GM18861 (cell line): ENCODE data around the gene PSME3.
"Not testable (repeated sequence)": the region's sequence is repeated elsewhere in the genome, so short reads cannot be mapped to it uniquely, and the experiment has no call there.

Experiments
- ATAC-seq: cut with Tn5 transposase; IDR thresholded peaks from one replicate; pipeline ENCODE4 v1.9.1; 2021; ENCODE audit not compliant: unreplicated experiment

The PSME3 gene

DNA sequence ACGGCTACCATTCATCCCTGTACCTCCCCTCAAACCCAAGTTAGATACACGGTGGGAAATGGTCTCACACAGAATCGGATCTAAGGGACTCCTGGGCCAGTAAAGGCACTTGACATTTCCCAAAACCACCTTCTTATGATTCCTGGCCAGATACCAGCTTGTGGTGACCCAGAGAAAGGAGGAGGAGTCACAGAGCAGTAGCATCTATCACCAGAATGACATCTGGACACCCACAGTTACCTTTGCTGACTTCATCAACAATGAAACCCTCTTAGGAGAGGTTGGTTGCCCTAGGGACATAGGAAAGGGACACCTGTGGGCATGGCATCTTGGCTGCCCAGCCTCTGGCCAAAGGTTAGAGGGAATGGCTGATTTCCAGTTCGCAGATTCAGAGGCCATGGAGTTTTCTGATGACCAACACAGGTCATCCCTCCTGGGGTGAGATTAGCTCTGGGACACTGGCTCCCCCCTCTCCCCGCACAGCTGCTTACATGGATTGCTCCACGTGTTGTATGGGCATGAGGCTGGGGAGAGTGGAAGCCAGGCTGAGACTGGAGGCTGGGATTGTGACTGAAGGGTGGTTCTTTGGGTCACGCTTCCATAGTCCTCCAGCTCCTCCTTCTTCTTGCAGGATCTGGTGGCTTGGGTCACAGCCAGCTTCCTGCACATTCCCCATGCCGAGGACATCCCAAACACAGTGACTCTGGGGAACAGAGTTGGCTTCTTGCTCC, 16.4 kb downstream of the PSME3 start:
- ATAC-seq, result no peak

DNA sequence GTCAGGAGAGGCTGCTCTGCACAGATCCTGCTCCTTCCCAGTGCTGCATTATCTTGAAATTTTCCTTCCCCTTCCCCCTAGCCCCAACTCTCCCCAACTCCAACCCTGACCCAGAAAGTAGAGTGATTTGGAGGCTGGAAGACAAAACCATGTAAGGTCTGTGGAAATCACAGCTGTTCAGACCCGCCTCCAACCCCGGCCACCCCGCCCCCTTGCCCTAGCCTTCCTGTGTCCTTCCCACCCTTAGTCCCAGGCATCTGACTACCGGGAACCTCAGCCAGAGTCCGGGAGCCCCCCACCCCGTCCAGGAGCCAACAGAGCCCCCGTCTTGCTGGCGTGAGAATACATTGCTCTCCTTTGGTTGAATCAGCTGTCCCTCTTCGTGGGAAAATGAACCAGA, 17.8 kb downstream of the PSME3 start, which contains the start of gene AOC3:
Gene AOC3 (plus strand): TSS at position 246 of the 400 bp plus-strand sequence. CDS start 145 bp downstream, at position 391.
- no peak for ATAC-seq

DNA sequence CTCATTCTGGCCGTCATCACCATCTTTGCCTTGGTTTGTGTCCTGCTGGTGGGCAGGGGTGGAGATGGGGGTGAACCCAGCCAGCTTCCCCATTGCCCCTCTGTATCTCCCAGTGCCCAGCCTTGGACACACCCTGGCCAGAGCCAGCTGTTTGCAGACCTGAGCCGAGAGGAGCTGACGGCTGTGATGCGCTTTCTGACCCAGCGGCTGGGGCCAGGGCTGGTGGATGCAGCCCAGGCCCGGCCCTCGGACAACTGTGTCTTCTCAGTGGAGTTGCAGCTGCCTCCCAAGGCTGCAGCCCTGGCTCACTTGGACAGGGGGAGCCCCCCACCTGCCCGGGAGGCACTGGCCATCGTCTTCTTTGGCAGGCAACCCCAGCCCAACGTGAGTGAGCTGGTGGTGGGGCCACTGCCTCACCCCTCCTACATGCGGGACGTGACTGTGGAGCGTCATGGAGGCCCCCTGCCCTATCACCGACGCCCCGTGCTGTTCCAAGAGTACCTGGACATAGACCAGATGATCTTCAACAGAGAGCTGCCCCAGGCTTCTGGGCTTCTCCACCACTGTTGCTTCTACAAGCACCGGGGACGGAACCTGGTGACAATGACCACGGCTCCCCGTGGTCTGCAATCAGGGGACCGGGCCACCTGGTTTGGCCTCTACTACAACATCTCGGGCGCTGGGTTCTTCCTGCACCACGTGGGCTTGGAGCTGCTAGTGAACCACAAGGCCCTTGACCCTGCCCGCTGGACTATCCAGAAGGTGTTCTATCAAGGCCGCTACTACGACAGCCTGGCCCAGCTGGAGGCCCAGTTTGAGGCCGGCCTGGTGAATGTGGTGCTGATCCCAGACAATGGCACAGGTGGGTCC, 18.4 kb downstream of the PSME3 start:
- not testable (repeated sequence) for ATAC-seq

DNA sequence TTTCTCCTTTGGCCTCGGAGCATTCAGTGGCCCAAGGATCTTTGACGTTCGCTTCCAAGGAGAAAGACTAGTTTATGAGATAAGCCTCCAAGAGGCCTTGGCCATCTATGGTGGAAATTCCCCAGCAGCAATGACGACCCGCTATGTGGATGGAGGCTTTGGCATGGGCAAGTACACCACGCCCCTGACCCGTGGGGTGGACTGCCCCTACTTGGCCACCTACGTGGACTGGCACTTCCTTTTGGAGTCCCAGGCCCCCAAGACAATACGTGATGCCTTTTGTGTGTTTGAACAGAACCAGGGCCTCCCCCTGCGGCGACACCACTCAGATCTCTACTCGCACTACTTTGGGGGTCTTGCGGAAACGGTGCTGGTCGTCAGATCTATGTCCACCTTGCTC, 19.2 kb downstream of the PSME3 start:
- ATAC-seq, result no peak

DNA sequence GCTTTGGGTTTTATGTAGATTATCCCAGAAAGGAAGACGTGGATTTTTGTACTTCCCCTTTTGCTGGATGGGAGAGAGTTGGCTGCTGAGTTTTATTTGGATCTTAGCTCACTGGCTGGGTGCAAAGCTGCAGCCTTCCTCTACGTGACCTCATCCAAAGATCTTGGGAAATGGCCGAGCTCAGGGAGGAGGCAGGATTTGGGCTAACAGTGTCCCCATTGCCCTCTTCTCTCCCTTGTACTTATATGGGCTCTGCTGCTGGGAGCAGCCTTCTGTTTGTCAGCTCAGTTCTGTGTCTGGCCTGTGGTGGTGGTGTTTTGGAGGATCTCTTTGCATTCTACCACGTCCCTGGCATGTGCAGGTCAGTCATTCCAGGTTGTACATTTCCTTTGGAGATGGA, 19.8 kb downstream of the PSME3 start:
- no peak for ATAC-seq

DNA sequence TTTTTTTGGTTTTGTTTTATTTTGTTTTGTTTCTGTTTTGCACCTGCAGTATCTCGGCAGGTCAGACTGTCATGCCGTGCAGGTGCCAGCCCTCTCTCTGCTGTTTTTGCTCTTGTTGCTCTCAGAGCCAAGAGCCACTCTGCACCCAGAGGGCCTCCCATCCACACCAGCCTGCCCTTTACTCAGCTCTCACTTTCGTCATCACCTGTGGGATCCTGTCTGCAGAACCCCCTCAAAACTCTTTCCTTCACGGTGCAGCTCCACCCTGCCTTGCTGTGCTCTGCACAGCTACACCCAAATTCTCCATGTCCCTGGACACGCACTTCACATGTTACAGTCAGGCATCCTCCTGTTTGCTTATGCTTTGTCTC, 20.4 kb downstream of the PSME3 start:
- no peak for ATAC-seq

DNA sequence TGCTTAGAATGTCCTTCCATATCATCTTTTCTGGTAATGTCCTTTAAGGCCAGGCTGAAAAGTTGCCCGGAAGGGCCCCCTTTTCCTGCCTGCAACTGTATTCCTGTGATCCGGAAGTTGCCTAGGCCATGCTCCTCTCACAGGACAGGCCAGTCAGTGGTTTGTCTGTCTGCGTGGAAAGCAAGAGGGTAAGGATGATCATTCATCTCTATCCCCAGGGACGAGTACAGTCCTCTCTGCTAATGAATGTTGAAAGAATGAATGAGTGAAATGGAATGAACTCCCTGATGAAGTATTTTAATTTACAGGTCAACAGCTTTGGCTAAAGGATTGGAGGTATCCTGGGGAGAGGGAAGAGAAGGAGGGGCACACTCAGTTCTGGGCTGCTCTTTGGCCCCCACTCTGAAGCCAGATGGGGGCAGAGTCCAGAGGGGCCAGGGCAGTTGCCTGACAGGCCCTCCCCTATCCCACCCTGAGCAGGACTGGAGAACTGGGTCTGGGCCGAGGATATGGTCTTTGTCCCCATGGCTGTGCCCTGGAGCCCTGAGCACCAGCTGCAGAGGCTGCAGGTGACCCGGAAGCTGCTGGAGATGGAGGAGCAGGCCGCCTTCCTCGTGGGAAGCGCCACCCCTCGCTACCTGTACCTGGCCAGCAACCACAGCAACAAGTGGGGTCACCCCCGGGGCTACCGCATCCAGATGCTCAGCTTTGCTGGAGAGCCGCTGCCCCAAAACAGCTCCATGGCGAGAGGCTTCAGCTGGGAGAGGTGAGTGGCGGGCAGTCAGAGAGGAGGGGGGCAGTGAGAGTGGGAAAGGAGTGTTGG, 21.0 kb downstream of the PSME3 start:
- no peak for ATAC-seq

DNA sequence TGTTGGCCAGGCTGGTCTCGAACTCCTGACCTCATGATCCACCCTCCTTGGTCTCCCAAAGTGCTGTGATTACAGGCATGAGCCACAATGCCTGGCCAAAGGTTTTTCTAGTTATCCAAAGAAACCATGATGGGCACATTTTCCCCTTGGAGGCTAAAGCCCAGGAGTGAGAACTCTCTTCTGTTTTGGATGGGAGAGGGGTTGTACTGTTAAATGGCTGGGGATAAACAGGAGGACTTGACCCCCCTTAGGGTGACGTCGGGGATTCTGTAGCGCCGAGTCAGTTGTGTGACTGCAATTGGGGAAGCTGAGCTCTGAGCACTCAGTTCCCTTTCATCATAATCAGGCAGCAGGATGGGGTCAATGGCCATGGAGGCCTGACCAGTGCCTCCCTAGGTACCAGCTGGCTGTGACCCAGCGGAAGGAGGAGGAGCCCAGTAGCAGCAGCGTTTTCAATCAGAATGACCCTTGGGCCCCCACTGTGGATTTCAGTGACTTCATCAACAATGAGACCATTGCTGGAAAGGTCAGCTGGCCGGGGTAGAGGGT, 21.9 kb downstream of the PSME3 start:
- no peak for ATAC-seq

DNA sequence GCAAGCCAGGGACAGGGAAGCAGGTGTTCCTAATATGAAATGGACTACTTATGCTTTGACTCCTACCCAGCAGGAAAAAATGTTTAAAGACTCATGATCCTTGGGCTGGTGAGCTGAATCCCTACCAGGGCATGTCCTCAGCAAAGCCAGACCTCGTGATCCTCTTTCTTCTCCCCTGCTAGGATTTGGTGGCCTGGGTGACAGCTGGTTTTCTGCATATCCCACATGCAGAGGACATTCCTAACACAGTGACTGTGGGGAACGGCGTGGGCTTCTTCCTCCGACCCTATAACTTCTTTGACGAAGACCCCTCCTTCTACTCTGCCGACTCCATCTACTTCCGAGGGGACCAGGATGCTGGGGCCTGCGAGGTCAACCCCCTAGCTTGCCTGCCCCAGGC, 22.9 kb downstream of the PSME3 start:
- not testable (repeated sequence) for ATAC-seq

DNA sequence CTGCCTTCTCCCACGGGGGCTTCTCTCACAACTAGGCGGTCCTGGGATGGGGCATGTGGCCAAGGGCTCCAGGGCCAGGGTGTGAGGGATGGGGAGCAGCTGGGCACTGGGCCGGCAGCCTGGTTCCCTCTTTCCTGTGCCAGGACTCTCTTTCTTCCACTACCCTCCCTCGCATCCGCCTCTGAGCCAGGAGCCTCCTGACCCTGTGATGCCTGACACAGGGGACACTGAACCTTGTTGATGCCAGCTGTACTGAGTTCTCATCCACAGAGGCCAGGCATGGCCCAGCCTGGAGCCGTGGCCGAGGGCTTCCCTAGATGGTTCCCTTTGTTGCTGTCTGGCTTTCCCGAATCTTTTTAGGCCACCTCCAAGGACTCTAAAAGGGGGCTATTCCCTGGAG, 23.3 kb downstream of the PSME3 start:
- ATAC-seq, result not testable (repeated sequence)

DNA sequence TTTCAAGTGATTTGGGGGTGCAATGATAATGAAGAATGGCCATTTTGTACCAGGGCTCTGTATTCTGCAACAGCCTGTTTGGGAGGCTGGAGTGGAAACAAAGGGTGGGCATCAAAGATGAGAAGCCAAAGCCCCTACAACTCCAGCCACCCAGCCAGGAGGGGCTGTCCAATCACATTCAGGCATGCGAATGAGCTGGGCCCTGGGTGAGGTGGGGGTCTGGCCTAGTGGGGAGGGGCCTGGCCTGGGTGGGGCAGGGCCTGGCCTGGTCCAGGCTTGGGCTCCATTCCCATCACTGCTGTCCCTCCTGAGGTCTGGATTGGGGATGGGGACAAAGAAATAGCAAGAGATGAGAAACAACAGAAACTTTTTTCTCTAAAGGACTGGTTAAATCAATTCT, 24.2 kb downstream of the PSME3 start:
- ATAC-seq, result no peak

DNA sequence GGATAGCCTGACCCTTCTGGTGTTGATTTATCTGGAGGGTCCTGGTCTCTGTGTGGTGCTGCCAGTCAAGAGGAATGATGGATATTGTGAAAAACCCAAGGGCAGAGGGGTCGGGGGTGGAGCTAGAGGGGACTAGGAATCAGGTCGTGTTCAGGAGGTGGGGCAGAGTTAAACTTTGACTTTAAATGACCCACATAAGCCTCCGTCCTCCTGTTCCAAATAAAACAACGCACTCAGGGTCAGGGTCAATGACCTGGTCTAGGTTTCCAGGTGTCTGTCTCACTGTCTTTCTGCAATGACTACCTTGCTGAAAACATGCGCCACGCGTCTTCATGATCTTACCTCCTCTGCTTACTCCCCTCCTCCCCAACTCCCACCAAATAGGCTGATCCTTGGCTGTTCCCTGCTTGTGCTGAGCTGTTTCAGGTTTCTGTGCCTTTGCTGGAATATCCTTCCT, 32.5 kb downstream of the PSME3 start:
- no peak for ATAC-seq

DNA sequence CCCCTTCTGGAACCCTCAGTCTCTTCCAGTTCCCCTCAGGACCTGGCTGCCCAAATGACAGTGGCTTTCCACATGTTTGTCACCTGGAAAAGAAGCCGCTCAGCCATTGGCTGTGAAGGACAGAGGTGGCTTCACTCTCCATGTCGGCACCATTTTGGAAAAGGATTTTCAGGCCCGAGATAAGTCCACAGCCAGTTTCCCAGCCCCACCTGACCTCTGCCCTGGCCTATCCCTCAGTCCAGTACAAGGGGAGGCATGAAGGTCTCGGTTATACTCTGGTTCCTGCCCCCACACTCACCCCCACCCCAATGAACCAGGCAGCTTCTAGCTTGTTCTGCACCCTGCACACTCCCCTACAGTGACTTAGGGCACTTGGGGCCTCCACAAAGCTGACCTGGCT, 33.0 kb downstream of the PSME3 start:
- ATAC-seq, result no peak

DNA sequence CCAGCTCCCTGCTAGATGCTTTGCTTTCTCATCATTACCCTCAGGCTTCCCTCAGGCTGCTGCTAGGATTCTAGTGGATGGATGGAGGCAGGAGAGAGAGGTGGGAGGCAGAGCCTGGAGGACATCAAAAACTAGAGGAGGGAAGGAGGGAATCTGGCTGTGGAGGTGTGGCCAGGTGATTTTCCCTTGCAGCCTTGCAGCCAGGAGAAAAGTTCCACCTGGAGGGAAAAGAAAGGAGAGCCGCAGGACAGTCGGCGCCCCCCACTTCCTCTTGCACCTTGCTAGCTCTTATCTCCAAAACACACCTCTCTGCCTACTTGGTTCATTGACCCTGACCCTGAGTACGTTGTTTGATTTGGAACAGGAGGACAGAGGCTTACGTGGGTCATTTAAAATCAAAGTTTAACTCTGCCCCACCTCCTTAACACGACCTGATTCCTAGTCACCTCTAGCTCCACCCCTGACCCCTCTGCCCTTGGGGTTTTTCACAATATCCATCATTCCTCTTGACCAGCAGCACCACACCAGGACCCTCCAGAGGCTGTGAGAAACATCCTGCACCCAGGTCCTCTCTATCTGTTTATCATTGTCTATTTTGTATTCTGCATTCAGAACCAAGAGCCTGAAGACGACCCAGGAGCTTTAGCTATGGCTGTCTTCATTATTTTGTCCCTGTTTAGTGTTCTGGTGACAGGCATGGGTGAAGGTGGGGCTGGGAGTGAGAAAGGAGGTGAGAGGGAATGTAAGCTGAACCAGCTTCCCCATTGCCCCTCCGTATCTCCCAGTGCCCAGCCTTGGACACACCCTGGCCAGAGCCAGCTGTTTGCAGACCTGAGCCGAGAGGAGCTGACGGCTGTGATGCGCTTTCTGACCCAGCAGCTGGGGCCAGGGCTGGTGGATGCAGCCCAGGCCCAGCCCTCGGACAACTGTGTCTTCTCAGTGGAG, 33.7 kb downstream of the PSME3 start:
- ATAC-seq, result no peak

DNA sequence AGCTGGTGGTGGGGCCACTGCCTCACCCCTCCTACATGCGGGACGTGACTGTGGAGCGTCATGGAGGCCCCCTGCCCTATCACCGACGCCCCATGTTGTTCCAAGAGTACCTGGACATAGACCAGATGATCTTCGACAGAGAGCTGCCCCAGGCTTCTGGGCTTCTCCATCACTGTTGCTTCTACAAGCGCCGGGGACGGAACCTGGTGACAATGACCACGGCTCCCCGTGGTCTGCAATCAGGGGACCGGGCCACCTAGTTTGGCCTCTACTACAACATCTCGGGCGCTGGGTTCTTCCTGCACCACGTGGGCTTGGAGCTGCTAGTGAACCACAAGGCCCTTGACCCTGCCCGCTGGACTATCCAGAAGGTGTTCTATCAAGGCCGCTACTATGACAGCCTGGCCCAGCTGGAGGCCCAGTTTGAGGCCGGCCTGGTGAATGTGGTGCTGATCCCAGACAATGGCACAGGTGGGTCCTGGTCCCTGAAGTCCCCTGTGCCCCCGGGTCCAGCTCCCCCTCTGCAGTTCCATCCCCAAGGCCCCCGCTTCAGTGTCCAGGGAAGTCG, 34.6 kb downstream of the PSME3 start:
- ATAC-seq, result not testable (repeated sequence)

DNA sequence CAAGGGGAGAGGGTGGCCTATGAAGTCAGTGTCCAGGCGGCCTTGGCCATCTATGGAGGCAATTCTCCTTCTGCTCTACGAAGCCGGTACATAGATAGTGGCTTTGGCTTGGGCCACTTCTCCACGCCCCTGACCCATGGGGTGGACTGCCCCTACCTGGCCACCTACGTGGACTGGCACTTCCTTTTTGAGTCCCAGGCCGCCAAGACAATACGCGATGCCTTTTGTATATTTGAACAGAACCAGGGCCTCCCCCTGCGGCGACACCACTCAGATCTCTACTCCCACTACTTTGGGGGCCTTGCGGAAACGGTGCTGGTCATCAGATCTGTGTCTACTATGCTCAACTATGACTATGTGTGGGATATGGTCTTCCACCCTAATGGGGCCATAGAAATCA, 35.1 kb downstream of the PSME3 start:
- ATAC-seq, result no peak

DNA sequence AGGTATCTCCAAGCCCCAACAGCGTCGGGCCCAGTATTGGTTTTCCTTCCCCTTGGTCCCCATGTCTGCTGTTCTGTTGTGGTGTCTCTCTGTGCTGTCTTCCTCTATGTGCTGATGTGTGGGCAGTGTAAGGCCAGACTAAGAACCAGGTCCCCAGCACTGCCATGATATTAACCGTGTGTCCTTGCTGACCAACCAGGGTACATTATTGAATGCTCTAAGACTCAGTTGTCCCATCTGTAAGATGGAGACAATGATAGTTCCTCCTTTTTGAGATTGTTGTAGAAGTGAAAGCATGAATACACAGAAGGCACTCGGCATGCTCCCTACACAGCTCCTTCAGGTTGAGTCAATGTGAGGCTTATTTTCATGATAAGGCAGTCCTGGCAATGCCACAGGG, 38.5 kb downstream of the PSME3 start:
- ATAC-seq, result no peak

DNA sequence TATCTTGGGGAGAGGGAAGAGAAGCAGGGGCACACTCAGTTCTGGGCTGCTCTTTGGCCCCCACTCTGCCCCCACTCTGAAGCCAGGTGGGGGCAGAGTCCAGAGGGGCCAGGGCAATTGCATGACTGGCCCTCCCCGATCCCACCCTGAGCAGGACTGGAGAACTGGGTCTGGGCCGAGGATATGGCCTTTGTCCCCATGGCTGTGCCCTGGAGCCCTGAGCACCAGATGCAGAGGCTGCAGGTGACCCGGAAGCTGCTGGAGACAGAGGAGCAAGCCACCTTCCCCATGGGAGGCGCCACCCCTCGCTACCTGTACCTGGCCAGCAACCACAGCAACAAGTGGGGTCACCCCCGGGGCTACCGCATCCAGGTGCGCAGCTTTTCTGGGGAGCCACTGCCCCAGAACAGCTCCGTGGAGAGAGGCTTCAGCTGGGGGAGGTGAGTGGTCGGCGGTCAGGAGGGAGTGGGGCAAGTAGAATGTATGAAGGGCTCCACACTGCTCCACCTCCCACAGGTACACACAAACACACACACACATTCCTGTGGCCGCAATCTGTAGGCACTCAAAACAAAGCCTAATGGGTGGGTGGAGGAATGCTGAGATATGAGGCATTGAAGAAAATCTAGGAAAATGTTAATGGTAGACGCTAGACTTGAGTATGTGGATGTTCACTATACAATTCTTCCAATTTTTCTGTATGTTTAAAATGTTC, 39.2 kb downstream of the PSME3 start:
- no peak for ATAC-seq

DNA sequence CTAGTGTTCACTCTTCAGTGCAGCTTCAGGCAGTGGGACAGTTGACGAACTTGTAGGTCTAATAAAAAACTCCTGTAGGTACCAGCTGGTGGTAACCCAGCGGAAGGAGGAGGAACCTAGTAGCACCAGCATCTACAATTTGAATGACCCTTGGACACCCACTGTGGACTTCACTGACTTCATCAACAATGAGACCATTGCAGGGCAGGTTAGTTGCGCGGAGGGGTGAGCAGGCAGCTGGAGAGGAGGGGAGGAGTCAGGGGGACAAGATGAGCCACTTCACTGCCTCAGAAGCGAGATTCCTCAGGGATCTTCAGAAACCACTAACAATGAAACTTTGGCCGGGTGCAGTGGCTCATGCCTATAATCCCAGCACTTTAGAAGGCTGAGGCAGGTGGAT, 40.1 kb downstream of the PSME3 start:
- ATAC-seq, result no peak
